MG63 (cell line): ENCODE data around the gene TUBB2B. TPM values are rescaled to one million over a fixed set of nuclear protein-coding genes. Genes with fewer than 3 reads are reported as not detected.

Experiments used
- DNase-seq: peaks from one replicate; pipeline ENCODE4 v3.0.0-alpha.2; 2020
- H3K27me3 ChIP-seq: fragments of 250-450 bp; sonication (Bioruptor Pico); 2 replicates; pipeline ENCODE4 v1.5.1; 2020; ENCODE audit warnings: mild to moderate bottlenecking, moderate library complexity
- H3K36me3 ChIP-seq: fragments of 250-450 bp; sonication (Bioruptor Pico); 2 replicates; pipeline ENCODE4 v1.5.1; 2020; ENCODE audit warnings: mild to moderate bottlenecking, moderate library complexity
- H3K4me3 ChIP-seq: fragments of 250-450 bp; sonication (Bioruptor Pico); 2 replicates; pipeline ENCODE4 v1.5.1; 2020; ENCODE audit warnings: mild to moderate bottlenecking, moderate library complexity
- H3K9me3 ChIP-seq: fragments of 250-450 bp; sonication (Bioruptor Pico); 2 replicates; pipeline ENCODE4 v1.5.1; 2020; ENCODE audit warnings: mild to moderate bottlenecking, moderate library complexity
- total RNA-seq: library from RNA; depleted of rRNA; stranded (reverse); fragments of >200 nt; shearing (Covaris generic); gene quantifications from 2 replicates; pipeline ENCODE4 v1.2.3, GENCODE V29; 2014; ENCODE audit warnings: low replicate concordance

Gene TUBB2B
- total RNA-seq, 1 experiment from 2014 or later, result 27.6 TPM

- peaks cover 6% of the 10 kb centered on the region for H3K27me3 ChIP-seq
- no peak overlapping the region for H3K4me3 ChIP-seq
- H3K9me3 ChIP-seq, result no peaks in the 10 kb centered on the region
- no peak for DNase-seq
- H3K36me3 ChIP-seq, result no peaks in the 10 kb centered on the region
These were observed 1.5 kb upstream of the TUBB2B start for GRCh38 chr6:3228771-3229565.

GRCh38 chr6:3228046-3228671 is 706 bp upstream of the TUBB2B start:
- no peaks in the 10 kb centered on the region for H3K9me3 ChIP-seq
- no peaks in the 10 kb centered on the region for H3K36me3 ChIP-seq
- no peak overlapping the region for H3K4me3 ChIP-seq
- DNase-seq, result no peak
- H3K27me3 ChIP-seq, result peaks cover 6% of the 10 kb centered on the region

- Histone ChIP-seq H3K36me3 (no peaks in the 10 kb centered on the region), H3K4me3 (peak overlapping the region; percentile 46), H3K9me3 (no peaks in the 10 kb centered on the region), H3K27me3 (peaks cover 6% of the 10 kb centered on the region)
- peak; percentile 25 for DNase-seq
These were observed 731 bp downstream of the TUBB2B start for GRCh38 chr6:3226481-3227362.

DNA sequence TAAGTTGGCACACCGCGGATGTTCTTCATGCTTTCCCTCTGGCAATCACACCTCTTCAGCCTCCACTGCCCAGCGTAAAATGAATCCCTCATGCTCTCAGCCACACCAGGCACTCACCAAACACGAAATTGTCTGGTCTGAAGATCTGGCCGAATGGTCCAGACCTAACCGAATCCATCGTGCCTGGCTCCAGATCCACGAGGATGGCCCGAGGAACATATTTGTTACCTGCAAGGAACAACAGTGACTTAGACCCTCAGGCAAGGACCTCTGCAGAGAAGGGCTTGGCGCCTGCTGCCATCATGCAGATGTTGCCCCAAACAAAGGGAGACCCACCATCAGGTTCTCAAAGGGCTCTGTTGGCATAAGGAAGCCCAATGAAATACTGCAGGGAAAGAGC is 1.4 kb downstream of the TUBB2B start:
- H3K9me3 ChIP-seq, result no peaks in the 10 kb centered on the region
- H3K27me3 ChIP-seq, result peaks cover 6% of the 10 kb centered on the region
- no peaks in the 10 kb centered on the region for H3K36me3 ChIP-seq
- no peak for DNase-seq
- no peak overlapping the region for H3K4me3 ChIP-seq

DNA sequence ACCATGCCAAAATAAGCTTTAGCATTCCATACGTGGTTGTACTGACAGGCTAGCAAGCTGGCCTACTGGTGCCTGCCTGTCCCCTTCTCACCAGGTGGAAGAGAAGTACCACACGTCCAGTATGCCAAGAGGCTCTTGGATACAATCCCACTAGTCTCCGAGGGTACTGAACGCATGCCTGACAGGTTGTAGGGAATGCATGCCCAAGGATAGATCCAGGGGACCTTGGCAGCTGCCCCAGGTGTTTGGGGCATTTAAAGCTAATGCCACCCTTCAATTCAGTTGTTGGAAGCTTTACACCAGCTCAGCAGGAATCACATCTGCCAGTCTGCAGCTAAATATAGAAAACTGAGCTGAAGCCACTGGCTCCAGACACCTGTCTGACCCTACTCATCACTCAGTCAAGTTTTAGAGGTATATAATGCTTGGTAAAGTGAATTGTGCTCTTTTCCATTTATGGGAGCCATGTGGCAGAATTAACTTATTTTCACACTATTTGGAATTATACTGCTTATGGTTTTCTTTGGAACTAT is 4.9 kb downstream of the TUBB2B start:
- H3K4me3 ChIP-seq, result no peak overlapping the region
- H3K36me3 ChIP-seq, result no peaks in the 10 kb centered on the region
- H3K27me3 ChIP-seq, result no peaks in the 10 kb centered on the region; the same call in 1 of the 2 replicates
- no peak for DNase-seq
- H3K9me3 ChIP-seq, result no peaks in the 10 kb centered on the region

DNA sequence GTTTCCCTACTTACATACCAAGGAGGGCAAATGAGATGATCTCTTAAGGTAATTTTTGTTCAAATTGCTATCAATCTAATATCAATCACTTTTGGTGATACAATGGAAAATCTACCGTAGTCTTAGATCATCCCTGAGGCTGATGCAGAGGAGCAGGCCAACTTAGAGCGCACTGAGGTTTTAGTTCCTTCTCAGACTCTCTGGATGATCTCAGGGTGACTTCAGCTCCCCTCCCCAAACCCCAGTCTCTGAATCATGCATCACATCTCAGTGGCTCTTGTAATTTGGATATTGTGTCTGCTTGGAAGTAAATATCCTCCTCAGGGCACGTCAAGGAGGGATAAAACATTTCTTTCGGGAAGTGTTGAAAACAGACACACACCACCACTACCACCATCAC is 5.9 kb downstream of the TUBB2B start:
- H3K27me3 ChIP-seq, result no peaks in the 10 kb centered on the region
- no peak overlapping the region for H3K4me3 ChIP-seq
- no peak for DNase-seq

DNA sequence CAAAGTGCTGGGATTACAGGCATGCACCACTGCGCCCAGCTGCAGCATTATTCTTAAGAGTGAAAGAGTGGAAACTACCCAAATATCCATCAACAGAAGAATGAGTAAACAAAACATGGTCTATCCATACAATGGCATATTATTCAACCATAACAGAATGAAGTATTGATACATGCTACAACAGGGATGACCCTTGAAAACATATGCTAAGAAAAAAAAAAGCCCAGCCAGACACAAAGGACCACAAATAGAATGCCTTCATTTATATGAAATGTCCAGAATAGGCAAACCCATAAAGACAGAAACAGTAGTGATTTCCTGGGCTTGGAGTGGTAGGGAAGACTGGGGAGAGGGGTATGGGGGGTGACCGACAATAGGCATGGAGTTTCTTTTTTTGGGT is 7.1 kb downstream of the TUBB2B start:
- Histone ChIP-seq H3K27me3 (no peaks in the 10 kb centered on the region), H3K36me3 (no peaks in the 10 kb centered on the region), H3K9me3 (no peaks in the 10 kb centered on the region), H3K4me3 (no peak overlapping the region)
- DNase-seq, result no peak

More for the DNA sequence above, 5.9 kb downstream of the TUBB2B start:
- H3K36me3 ChIP-seq, result no peaks in the 10 kb centered on the region
- H3K9me3 ChIP-seq, result no peaks in the 10 kb centered on the region

DNA sequence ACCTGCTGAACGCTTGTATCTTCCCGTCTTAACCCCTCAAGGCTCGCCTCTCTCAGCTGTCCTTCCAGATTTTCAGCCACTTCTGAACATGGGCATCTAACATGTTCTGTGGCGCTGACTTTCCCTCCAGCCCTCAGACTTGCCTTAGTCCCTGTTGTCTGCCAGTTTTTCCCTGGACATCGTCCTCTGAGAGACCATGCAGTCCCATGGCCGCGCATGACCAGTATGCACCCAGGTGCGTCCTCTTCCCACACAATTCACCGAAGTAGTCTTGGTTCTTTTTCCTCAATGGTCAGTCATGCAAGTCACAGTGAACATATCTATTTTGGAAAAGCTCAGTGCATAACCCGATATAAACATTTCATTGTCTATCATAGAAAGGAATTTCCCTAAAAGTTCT is 9.2 kb downstream of the TUBB2B start:
- H3K9me3 ChIP-seq, result no peaks in the 10 kb centered on the region
- H3K36me3 ChIP-seq, result no peaks in the 10 kb centered on the region
- H3K4me3 ChIP-seq, result no peak overlapping the region
- no peak for DNase-seq
- H3K27me3 ChIP-seq, result no peaks in the 10 kb centered on the region

DNA sequence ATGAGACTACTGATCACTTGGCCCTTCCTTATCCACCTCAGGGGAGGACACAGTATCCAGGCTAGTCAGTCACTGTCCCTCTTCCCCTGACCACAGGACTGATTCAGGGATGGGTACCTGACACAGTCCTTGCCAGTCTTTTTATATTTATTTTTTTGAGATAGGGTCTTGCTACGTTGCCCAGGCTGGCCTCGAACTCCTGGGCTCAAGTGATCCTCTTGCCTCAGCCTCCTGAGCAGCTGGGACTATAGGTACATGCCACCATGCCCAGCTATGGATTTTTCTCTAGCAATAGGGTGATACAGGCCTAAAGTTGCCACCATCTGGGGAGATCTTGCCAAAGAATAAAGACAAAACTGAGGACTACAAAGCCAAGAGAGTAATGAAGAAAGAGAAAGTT is 10.2 kb downstream of the TUBB2B start:
- no peak for DNase-seq
- no peaks in the 10 kb centered on the region for H3K36me3 ChIP-seq
- H3K9me3 ChIP-seq, result no peaks in the 10 kb centered on the region
- no peak overlapping the region for H3K4me3 ChIP-seq
- no peaks in the 10 kb centered on the region for H3K27me3 ChIP-seq

GRCh38 chr6:3214898-3215297 is 12.6 kb downstream of the TUBB2B start:
- Histone ChIP-seq H3K36me3 (no peaks in the 10 kb centered on the region), H3K9me3 (no peaks in the 10 kb centered on the region), H3K27me3 (no peaks in the 10 kb centered on the region), H3K4me3 (no peak overlapping the region)
- no peak for DNase-seq

DNA sequence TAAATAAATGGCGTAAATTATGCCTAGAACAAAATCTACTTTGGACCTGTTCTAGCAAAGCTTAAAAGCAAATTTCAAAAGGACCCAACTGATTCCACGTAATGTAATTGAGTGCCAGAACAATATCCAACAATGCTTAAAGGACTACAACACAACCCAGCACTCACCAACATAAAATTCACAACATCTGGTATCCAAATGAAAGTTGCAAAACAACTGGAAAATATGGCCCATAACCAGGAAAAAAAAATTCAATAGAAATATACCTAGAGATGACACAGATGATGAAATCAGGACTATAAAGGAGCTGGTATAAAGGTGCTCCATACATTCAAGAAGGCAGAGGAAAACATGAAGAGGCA is 14.1 kb downstream of the TUBB2B start:
- no peak overlapping the region for H3K4me3 ChIP-seq
- DNase-seq, result no peak
- H3K9me3 ChIP-seq, result no peaks in the 10 kb centered on the region
- no peaks in the 10 kb centered on the region for H3K36me3 ChIP-seq
- H3K27me3 ChIP-seq, result no peaks in the 10 kb centered on the region

GRCh38 chr6:3212261-3212660 is 15.2 kb downstream of the TUBB2B start:
- Histone ChIP-seq H3K9me3 (no peaks in the 10 kb centered on the region), H3K4me3 (no peak overlapping the region), H3K27me3 (no peaks in the 10 kb centered on the region), H3K36me3 (no peaks in the 10 kb centered on the region)
- no peak for DNase-seq

DNA sequence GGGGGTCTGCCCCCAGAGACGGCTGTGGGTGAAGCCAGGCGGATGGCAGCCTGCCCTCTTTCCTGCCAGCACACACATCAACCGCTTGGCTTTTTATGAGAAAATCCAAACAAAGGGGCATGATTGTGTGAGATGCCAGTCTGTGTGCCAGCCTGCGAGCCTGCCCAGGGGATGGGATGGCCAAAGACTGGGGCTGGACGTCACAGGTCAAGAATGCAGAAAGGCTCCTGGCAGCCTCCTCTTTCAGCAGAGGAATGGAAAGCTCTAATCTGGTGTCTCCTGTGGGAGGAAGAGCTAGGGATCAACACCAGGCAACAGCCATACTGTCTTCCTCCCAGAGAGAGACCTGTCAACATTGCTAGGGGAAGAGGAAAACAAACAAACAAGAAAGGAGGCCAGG is 15.8 kb downstream of the TUBB2B start:
- Histone ChIP-seq H3K27me3 (no peaks in the 10 kb centered on the region), H3K4me3 (no peak overlapping the region), H3K36me3 (no peaks in the 10 kb centered on the region), H3K9me3 (no peaks in the 10 kb centered on the region)
- DNase-seq, result peak; percentile 90

DNA sequence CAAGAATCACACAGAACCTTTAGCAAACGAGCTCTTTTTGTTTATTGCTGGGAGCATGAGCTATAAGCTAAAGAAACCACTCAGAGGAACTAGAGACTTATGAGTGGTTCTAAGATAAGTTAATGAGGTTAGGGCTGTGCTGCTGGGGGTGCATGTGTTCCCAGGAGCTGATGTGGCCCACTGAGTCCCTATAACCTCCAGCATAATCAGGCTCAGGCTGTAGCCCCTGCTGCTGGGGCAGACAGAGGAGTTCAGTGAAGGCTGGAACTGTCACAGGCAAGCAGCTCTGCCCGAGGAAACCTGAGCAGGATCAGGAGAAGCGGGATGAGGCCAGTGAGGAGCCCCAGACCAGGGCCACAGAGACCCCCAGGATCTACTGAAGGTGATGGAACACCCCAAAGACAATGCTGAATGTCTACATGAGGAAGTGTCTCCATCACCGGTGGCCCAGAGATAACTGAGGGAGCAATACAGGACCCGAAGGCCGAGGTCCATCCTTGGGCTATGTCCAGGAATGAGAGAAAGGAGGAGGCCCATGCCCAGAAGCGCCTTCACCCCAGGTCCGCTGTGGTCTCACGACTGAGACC is 17.3 kb downstream of the TUBB2B start:
- H3K4me3 ChIP-seq, result no peak overlapping the region
- DNase-seq, result no peak
- H3K9me3 ChIP-seq, result no peaks in the 10 kb centered on the region
- H3K27me3 ChIP-seq, result no peaks in the 10 kb centered on the region
- H3K36me3 ChIP-seq, result no peaks in the 10 kb centered on the region

- Histone ChIP-seq H3K9me3 (no peaks in the 10 kb centered on the region), H3K4me3 (peak overlapping the region; percentile 24), H3K36me3 (no peaks in the 10 kb centered on the region), H3K27me3 (no peaks in the 10 kb centered on the region)
- DNase-seq, result peak; percentile 92
These were observed 18.1 kb downstream of the TUBB2B start for GRCh38 chr6:3209114-3210023.

DNA sequence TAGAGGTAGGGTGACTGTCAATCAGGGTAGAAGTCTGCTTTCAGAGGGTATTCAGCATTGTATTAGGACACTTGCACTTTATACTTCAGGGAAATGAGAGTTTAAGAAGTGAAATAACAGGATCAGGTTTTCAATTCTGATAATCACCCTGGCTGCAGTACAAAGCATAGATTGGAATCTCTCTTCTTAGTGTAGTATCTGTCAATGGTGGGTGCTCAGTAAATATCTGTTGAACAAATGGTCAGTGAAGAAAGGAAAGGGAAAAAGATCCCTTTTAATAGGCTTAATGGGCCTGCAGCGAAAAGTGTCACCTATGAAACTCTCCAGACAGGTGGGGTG is 18.7 kb downstream of the TUBB2B start:
- Histone ChIP-seq H3K4me3 (peak overlapping the region; percentile 24), H3K9me3 (no peaks in the 10 kb centered on the region), H3K36me3 (no peaks in the 10 kb centered on the region), H3K27me3 (no peaks in the 10 kb centered on the region)
- no peak for DNase-seq
